ENCODE measurements around the gene SCN5A.

- TF ChIP-seq CTCF (IDR thresholded peaks at IDR 0.05 in 8 of 11, conservative IDR thresholded peaks at IDR 0.05 in 3 of 11) (no peak), POLR2AphosphoS5 (IDR thresholded peaks at IDR 0.05) (no peak), POLR2A (IDR thresholded peaks at IDR 0.05) (no peak)
Observed at GRCh38 chr3:38689346-38689745, 39.9 kb upstream of the SCN5A start.
